ENCODE results near the gene SRSF4.

DNA sequence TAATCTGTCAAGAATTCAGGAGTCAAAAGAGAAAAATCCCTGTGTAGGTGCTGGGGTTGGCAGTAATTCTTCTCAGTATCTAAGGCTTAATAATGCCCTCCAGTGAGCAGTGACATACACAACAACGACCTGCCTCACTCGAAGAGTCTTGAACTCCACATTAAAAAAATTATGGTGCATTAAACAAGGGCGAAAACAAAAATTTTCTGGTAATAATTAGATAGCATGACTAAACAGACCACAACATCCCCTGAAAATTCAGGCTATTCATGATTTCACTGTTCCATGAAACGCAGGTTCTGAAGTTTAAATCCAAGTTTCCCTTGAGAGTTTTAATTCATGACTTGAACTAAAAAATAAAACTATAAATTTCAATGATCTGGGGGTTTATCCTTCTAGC, 5.1 kb downstream of the SRSF4 start:
- TF ChIP-seq, protein P1, sequence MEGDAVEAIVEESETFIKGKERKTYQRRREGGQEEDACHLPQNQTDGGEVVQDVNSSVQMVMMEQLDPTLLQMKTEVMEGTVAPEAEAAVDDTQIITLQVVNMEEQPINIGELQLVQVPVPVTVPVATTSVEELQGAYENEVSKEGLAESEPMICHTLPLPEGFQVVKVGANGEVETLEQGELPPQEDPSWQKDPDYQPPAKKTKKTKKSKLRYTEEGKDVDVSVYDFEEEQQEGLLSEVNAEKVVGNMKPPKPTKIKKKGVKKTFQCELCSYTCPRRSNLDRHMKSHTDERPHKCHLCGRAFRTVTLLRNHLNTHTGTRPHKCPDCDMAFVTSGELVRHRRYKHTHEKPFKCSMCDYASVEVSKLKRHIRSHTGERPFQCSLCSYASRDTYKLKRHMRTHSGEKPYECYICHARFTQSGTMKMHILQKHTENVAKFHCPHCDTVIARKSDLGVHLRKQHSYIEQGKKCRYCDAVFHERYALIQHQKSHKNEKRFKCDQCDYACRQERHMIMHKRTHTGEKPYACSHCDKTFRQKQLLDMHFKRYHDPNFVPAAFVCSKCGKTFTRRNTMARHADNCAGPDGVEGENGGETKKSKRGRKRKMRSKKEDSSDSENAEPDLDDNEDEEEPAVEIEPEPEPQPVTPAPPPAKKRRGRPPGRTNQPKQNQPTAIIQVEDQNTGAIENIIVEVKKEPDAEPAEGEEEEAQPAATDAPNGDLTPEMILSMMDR (IDR thresholded peaks at IDR 0.05), result no peak
- TF ChIP-seq POLR2A (IDR thresholded peaks at IDR 0.05) (no peak), EP300 (IDR thresholded peaks at IDR 0.05) (no peak), POLR2AphosphoS5 (IDR thresholded peaks at IDR 0.05) (no peak)

Measured in upper lobe of left lung (tissue), 4 donors.